DOHH2 (cell line): Measurements from ENCODE around the gene SYNJ2BP.

ENCODE experiments used
- H3F3A ChIP-seq: fragments of 200-600 bp; sonication (generic), shearing (Covaris generic); 2 replicates; pipeline ENCODE4 v1.6.0; 2016; ENCODE audit warnings: antibody characterized with exemption, mild to moderate bottlenecking; ENCODE audit not compliant: control insufficient read depth, insufficient read depth
- H3K27ac ChIP-seq: fragments of 200-600 bp; sonication (generic); 2 replicates; pipeline ENCODE4 v1.5.1; 2014; ENCODE audit warnings: low read depth, mild to moderate bottlenecking, low read length, moderate library complexity
- H3K27me3 ChIP-seq: fragments of 200-600 bp; sonication (generic); 2 replicates; pipeline ENCODE4 v1.6.1; 2014; ENCODE audit warnings: mild to moderate bottlenecking, low read length, mixed read lengths; ENCODE audit not compliant: control insufficient read depth
- H3K36me3 ChIP-seq: fragments of 200-600 bp; sonication (generic); 2 replicates; pipeline ENCODE4 v1.6.1; 2014; ENCODE audit warnings: mild to moderate bottlenecking, low read length, moderate library complexity, mixed read lengths; ENCODE audit not compliant: control insufficient read depth
- H3K4me1 ChIP-seq: fragments of 200-600 bp; sonication (generic); 2 replicates; pipeline ENCODE4 v1.6.1; 2014; ENCODE audit warnings: mild to moderate bottlenecking, low read length, mixed read lengths; ENCODE audit not compliant: control insufficient read depth
- H3K4me2 ChIP-seq: fragments of 200-600 bp; sonication (generic); 2 replicates; pipeline ENCODE4 v1.6.0; 2014; ENCODE audit warnings: mild to moderate bottlenecking, low read length, moderate library complexity
- H3K4me3 ChIP-seq: fragments of 200-600 bp; sonication (generic); 2 replicates; pipeline ENCODE4 v1.5.1; 2014; ENCODE audit warnings: mild to moderate bottlenecking, low read length, mixed read lengths
- H3K79me2 ChIP-seq: fragments of 200-600 bp; sonication (generic); 2 replicates; pipeline ENCODE4 v1.6.1; 2014; ENCODE audit warnings: mild to moderate bottlenecking, low read length, mixed read lengths; ENCODE audit not compliant: control insufficient read depth
- H3K9me2 ChIP-seq: fragments of 200-600 bp; sonication (generic); replicated peaks from 2 replicates; pipeline ENCODE4 v1.6.1; 2014; ENCODE audit warnings: mild to moderate bottlenecking, low read length, mixed read lengths; ENCODE audit not compliant: control insufficient read depth
- H3K9me3 ChIP-seq: fragments of 200-600 bp; sonication (generic); 2 replicates; pipeline ENCODE4 v1.6.1; 2014; ENCODE audit warnings: antibody characterized with exemption, low read length, mixed read lengths; ENCODE audit not compliant: control insufficient read depth, insufficient read depth
- H4K20me1 ChIP-seq: fragments of 200-600 bp; sonication (generic); 2 replicates; pipeline ENCODE4 v1.6.0; 2014; ENCODE audit warnings: low read depth, mild to moderate bottlenecking, antibody characterized with exemption, low read length, moderate library complexity; ENCODE audit not compliant: control insufficient read depth, insufficient read depth
- EZH2phosphoT487 ChIP-seq: fragments of 200-600 bp; sonication (generic); IDR thresholded peaks from 2 replicates; pipeline ENCODE4 v1.6.1; 2017; ENCODE audit warnings: borderline replicate concordance, mild to moderate bottlenecking, antibody characterized with exemption, low read length, moderate library complexity, mixed read lengths
- TF ChIP-seq, protein P1 (sequence below): fragments of 200-600 bp; sonication (generic); IDR thresholded peaks from one replicate; pipeline ENCODE4 v1.5.1; 2014; ENCODE audit warnings: antibody characterized with exemption, mild to moderate bottlenecking, low read depth, low read length; ENCODE audit not compliant: poor library complexity, severe bottlenecking

SYNJ2BP gene

DNA sequence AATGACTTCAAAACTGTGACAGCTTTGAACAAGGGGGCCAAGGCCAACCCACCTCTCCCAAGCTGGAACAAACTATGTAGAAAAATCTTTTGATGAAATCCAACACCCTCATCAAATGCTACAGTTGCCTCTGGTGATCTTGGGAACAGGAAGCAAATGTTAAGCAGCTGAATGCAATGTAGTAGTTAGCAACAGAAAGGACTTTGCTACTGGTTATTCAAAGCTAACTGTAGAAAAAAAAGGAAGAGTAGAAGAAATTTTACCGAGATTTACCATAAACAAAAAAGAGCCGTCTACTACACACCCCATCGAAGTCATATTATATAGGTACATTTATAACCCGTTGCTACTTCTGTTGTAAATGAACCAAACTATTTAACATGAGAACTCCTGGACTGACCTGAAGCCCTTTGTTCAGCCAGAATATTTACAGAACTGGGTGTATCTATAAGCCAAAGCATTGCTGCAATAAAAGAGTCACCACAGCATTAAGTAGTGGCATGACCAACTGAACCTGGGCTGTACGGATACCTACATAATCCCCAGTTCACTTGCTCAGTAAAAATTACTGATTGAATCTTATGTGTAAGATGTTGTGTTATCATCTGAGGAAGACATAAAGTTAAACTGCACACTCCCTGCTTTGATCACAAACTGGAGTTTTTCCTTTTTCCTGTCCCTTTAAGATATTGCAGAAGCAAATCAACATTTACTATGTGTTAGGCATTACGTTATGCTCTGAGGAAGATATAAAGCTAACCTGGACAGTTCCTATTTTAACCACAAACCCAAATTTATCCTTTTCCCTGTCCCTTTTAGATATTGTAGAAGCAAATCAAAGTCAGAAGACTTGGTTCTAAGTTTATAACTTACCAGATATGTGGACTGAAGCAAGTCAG is 25.1 kb downstream of the SYNJ2BP start:
- Histone ChIP-seq H3K27ac (no peak overlapping the region), H4K20me1 (no peaks in the 10 kb centered on the region), H3K4me2 (no peak overlapping the region), H3K4me1 (no peaks in the 10 kb centered on the region), H3K9me3 (no peaks in the 10 kb centered on the region), H3K4me3 (no peak overlapping the region), H3K9me2 (no peaks in the 10 kb centered on the region), H3F3A (no peaks in the 10 kb centered on the region), H3K27me3 (no peaks in the 10 kb centered on the region), H3K36me3 (no peaks in the 10 kb centered on the region), H3K79me2 (no peaks in the 10 kb centered on the region)
- TF ChIP-seq EZH2phosphoT487 = no peak
- TF ChIP-seq, protein P1, sequence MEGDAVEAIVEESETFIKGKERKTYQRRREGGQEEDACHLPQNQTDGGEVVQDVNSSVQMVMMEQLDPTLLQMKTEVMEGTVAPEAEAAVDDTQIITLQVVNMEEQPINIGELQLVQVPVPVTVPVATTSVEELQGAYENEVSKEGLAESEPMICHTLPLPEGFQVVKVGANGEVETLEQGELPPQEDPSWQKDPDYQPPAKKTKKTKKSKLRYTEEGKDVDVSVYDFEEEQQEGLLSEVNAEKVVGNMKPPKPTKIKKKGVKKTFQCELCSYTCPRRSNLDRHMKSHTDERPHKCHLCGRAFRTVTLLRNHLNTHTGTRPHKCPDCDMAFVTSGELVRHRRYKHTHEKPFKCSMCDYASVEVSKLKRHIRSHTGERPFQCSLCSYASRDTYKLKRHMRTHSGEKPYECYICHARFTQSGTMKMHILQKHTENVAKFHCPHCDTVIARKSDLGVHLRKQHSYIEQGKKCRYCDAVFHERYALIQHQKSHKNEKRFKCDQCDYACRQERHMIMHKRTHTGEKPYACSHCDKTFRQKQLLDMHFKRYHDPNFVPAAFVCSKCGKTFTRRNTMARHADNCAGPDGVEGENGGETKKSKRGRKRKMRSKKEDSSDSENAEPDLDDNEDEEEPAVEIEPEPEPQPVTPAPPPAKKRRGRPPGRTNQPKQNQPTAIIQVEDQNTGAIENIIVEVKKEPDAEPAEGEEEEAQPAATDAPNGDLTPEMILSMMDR = no peak

DNA sequence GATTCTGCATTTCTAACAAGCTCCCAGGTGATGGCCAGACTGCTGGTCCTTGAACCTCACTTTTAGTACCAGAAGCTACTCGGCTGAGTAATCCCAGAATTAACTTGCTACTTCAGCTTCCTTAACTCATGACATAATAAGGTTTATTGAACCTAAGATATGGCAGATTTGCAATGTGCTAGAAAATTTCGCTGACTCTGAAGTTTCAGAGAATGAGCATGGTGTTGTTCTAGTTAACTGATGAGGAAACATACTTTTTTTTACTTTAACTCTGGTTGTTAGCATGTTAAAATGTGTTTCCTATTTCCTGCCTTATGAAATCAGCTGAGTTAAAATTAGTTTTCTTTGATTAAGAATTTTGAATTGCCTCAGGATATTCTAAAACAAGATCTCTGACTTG is 34.4 kb downstream of the SYNJ2BP start:
- H3K27me3 ChIP-seq = no peaks in the 10 kb centered on the region
- H3K4me2 ChIP-seq = no peak overlapping the region
- H3K4me3 ChIP-seq = no peak overlapping the region
- H3K4me1 ChIP-seq = no peaks in the 10 kb centered on the region
- no peaks in the 10 kb centered on the region for H3K79me2 ChIP-seq
- no peak overlapping the region for H3K27ac ChIP-seq
- H3K9me2 ChIP-seq = no peaks in the 10 kb centered on the region
- no peaks in the 10 kb centered on the region for H3F3A ChIP-seq
- H3K36me3 ChIP-seq = no peaks in the 10 kb centered on the region
- no peaks in the 10 kb centered on the region for H4K20me1 ChIP-seq
- no peak for TF ChIP-seq EZH2phosphoT487
- TF ChIP-seq, protein P1 = no peak
- no peaks in the 10 kb centered on the region for H3K9me3 ChIP-seq

DNA sequence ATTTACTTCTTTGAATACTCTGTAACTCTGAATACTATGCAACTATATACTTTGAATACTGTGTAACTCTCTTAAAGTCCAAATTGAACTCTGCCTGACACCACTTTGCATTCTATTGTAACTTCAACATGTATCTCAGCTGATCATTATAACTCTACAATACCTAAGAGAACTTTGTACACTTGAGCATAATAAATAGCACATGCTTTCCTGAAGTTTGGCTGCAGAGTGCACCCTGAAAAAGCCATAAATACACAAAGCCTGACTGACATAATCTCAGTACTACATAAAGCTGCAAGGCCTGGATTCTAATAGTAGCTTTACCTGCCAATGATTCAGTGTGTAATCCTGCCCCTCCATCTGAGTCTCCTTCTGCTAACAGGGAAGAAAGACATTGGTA is 36.1 kb downstream of the SYNJ2BP start:
- Histone ChIP-seq H4K20me1 (no peaks in the 10 kb centered on the region), H3F3A (no peaks in the 10 kb centered on the region), H3K4me1 (no peaks in the 10 kb centered on the region), H3K79me2 (no peaks in the 10 kb centered on the region), H3K9me3 (no peaks in the 10 kb centered on the region), H3K4me2 (no peak overlapping the region), H3K9me2 (no peaks in the 10 kb centered on the region), H3K36me3 (no peaks in the 10 kb centered on the region), H3K4me3 (no peak overlapping the region), H3K27ac (no peak overlapping the region), H3K27me3 (no peaks in the 10 kb centered on the region)
- TF ChIP-seq, protein P1 = no peak
- TF ChIP-seq EZH2phosphoT487 = no peak
